NCI-H524 (cell line): ENCODE measurements around the gene CD40.
"Not testable (repeated sequence)": the region's sequence is repeated elsewhere in the genome, so short reads cannot be mapped to it uniquely, and the experiment has no call there.

Source experiments
- DNase-seq, 2 experiments: peaks; one replicate each; lab custom pipeline; 2025; lab: John Stamatoyannopoulos, UW

The CD40 gene

DNA sequence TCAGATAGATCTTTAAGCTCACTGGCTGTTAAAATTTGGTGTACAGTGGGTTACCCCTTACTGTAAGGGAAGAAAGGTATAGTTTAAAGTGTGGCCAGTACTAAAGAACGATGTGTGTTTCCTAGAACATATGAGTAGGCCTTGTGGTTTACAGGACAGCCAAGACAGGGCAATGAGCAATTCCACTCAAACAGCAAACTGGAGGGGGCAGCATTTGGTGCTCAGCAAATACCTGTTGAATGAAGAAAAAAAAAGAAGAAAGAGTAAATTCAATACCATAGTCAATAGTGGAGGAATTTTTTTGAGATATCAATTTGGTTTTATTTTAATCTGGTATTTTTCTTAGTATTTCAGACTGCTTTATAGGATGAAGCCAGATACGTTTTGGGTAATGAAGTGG lies 24.6 kb upstream of the CD40 start:
- no peak for DNase-seq

DNA sequence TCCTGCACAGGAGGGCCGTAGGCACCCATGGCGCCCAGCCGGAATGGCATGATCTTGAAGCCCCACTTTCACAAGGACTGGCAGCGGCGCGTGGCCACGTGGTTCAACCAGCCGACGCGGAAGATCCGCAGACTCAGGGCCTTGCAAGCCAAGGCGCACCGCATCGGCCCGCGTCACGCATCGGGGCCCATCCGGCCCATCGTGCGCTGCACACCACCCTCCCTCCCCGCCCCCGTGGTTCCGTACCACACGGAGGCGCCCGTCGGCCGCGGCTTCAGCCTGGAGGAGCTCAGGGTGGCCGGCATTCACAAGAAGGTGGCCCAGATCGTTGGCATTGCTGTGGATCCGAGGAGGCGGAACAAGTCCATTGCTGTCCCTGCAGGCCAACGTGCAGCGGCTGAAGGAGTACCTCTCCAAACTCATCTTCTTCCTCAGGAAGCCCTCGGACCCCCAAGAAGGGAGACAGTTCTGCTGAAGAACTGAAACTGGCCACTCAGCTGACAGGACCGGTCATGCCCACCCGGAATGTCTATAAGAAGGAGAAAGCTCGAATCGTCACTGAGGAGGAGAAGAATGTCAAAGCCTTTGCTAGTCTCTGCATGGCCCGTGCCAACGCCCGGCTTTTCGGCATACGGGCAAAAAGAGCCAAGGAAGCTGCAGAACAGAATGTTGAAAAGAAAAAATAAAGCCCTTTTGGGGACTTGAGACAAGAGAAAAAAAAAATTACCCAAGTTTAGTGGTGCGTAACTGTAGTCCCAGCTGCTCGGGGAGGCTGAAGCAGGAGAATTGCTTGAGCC lies 18.4 kb upstream of the CD40 start:
- peak in 1 of 2 experiments; percentile 14 for DNase-seq

DNA sequence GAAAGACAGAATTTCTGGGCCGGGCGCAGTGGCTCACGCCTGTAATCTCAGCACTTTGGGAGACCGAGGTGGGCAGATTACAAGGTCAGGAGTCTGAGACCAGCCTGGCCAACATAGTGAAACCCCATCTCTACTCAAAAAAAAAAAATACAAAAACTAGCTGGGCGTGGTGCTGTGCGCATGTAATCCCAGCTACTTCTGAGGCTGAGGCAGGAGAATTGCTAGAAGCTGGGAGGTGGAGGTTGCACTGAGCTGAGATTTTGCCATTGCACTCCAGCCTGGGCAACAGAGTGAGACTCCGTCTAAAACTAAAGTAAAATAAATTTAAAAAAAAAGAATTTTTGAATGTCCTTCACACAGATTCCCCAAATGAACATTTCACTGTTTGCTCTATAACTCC lies 17.7 kb upstream of the CD40 start:
- DNase-seq: not testable (repeated sequence)

DNA sequence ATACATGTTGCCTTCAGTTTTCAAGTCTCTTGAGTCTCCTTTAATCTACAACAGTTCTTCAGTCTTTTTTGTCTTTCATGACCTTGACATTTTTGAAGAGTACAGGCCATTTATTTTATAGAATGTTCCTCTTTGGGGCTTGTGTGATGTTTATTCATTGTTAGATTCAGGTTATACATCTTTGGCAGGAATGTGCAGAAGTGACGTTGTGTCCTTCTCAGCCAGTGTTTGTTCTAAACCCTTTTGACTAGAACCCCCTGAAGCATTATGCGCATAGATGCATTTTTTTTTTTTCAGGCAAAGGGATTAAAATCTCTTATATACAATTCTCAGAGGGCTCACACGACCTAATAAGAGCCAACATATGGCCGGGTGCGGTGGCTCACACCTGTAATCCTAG lies 17.1 kb upstream of the CD40 start:
- DNase-seq: no peak

DNA sequence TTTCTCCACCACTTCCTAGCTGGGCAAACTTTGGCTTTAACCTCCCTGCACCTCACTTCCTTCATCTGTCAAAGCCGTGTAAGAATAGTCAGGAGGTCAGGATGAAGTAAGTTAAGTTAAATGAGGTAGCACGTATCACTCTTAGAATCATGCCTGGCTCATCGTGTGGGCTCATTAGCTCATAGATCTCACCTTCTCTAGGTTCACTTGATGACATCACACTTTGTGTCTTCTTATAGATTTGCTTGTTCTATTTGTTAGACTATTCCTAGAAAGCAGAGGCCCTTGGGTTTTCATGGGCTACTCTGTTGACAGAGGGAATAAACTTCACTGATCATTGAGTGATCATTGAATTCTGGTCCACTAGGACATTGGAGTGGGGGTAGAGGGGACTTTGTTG lies 16.2 kb upstream of the CD40 start:
- no peak for DNase-seq

DNA sequence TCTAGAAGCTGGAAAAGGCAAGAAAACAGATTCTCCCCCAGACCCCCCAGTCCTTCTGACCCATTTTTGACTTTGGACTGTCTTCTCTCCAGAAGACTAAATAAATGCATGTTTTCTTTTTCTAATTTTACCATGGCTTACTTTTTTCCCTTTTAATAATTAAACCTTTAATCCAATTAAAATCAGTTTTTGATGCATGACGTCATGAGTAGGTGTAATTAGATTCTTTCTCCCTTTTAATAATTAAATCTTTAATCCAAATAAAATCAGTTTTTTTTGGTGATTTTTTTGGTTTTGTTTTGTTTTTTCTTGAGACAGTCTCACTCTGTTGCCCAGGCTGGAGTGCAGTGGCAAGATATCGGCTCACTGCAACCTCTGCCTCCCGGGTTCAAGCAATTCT lies 15.2 kb upstream of the CD40 start:
- DNase-seq: no peak

DNA sequence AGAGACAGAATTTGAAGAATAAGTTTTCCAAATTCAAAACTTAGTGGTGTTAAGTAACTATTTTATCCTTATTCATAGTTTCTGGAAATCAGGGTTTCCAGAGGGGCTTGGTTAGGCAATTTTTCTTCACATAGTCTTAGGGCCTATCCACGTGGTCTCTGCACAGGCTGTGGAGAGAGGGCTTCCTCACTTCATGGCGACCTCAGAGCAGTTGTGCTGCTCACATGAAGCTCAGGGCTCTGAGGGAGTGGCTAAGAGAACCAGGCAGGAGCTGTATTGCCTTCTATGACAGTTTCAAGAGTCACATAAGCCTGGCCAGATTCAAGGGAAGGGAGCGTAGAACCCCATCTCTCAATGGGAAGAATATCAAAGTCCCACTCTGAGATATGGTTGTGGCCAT lies 13.9 kb upstream of the CD40 start:
- DNase-seq: no peak

DNA sequence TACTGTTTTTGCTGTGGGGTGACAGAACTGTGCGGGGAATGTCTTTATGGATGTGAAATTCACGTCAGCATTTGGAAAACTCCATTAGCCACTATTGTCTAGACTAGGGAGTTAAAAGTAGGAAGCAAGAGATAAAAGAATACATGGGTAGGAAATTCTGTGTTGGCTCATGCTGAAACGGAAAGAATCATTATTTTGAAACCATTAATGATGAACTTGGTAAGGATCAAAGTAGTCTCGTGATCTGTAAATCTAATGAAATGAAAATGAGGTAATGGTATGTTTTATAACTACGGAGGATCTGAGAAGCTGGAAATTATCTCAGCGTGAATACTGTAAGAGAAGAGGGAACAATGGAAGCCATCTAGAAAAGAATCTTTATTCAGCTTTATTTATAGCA lies 11.1 kb upstream of the CD40 start:
- no peak for DNase-seq

DNA sequence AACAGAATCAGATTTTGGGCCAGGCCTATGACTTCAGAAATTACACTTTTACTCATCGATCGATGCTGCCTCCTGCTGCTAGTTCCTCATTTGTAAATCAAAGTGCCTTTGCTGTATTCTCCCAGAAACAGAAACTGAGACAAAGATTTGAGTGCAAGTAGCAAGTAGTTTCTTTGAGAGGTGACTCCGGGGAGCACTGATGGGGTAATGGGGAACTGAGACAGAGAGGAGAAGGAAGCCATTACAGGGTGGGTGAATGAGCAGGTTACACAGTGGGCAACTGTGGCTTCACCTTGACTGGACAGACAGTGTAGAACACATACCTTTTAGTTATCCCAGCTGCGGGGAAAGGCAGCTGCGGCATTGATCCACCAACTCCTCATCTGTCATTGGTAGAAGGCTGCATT lies 9.7 kb upstream of the CD40 start:
- DNase-seq: no peak

DNA sequence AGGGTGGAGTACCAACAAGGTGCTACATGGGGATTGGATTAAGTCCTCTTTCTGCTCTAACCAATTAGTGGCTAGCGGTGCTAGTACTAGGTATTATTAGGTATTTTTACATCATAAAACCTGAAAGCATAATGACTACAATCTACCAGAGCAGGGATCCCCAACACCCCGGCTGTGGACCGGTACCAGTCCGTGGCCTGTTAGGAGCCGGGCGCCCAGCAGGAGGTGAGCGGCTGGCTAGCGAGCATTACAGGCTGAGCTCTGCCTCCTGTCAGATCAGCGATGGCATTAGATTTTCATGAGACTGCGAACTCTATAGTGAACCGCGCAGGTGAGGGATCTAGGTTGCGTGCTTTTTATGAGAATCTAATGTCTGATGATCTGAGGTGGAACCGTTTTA lies 9.1 kb upstream of the CD40 start:
- no peak for DNase-seq

DNA sequence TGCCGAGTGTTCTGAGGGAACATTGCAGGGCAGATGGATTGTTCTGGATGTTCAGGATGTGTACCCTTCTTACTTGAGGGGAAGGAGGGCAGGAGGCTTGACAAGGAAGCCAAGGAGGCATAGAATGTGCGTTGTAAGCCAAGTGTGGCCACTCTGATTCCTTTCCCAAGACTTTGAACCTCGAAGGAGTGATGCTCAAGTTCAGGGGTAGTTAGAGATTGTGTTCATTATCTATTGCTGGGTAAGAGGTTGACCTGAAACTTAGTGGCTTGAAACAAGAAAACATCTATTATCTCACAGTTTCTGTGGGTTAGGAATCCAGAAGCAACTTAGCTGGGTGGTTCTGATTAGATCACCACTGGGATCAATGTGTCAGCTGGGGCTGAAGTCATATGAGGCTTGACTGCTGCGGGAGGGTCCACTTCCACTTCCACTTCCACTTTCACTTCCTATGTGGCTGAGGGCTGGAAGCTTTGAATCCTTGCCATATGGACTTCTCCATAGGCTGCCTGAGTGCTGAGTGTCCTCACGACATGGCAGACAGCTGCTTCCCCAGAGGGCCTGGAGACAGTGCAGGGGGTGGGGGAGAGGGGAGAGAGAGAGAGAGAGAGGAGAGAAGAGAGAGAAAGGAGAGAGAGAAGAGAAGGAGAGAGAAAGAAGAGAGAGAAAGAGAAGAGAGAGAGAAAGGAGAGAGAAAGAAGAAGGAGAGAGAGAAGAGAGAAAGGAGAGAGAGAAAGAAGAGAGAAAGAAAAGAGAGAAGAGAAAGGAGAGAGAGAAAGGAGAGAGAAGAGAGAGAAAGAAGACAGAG lies 6.9 kb upstream of the CD40 start:
- DNase-seq: peak; percentile 46 to 59

DNA sequence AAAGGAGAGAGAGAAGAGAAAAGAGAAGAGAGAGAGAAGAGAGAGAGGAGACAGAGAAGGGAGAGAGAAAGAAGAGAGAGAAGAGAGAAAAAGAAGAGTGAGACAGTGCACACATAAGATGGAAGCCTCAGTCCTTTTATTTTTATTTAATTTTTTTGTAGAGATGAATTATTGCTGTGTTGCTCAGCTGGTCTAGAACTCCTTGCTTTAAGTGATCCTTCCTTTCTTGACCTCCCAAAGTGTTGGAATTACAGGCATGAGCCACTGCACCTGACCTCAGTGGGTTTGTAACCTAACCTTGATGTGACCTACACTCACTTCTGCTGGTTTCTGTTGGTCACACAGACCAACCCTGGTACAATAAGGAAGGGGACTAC lies 6.3 kb upstream of the CD40 start:
- DNase-seq: no peak

DNA sequence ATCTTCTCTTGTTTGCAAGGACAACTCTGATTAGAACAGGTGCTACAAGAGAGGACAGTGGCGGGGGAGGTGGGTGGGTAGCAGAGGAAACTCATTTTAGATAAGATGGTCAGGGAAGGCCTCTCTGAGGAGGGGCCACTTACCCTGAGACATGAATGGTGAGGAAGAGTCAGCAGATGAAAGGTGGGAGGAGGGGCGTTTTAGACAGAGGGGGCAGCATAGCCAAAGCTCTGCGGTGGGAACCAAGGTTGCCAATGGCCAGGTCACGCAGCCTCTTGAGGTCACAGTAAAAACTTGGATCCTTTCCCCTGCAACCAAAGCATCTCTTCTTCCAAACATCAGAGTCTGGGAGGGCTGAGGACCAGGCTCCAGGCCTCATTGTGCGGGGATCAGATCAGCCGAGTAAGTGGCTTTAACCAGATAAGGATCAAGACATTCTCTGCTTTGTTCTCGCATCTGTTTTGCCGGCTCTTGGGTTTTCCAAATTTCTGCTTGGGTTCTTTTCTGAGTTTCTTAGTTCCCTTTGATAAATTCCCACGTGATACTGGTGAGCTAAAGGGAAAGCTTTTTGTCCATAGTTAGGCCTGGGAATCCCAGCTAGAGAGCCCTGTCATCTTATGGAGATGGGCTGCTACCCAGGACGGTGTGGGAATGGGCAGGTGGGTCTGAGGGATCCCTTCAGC lies 5.5 kb upstream of the CD40 start:
- DNase-seq: no peak

DNA sequence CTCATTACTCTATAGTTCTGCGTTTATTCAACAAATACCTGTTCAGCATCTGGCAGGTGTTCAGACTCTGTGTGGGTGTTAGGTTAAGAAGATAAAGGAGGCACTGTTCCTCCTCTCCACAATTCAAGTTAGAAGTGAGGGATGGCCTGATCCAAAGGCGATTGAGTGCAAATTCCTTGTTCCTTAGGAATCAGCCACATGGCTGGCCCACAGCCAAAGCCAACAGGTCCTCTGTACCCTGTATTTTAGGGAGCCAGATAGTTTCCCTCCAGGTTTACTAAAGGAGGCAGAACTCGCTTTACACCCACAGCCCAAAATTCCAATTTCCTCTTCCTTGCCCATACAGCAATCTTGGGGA lies 5.0 kb upstream of the CD40 start:
- DNase-seq: no peak

DNA sequence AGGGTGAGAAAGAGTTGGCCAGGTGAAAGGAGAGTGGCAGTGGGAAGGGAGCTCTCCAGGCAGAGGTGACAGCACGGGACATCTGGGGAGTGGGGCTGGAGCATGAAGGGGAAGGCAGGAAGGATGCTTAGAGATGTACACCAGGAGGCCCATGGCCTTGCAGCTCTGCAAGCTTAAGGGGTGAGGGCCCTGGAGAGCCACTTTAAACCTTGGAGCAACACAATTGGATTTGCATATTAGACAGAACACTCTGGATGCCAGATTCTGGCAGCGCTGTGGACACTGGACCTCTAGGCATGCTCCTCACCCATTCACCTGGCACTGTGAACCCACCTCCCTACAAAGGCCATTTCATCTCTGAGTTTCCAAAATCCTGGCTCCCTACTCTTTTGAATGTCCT lies 3.7 kb upstream of the CD40 start:
- DNase-seq: no peak

DNA sequence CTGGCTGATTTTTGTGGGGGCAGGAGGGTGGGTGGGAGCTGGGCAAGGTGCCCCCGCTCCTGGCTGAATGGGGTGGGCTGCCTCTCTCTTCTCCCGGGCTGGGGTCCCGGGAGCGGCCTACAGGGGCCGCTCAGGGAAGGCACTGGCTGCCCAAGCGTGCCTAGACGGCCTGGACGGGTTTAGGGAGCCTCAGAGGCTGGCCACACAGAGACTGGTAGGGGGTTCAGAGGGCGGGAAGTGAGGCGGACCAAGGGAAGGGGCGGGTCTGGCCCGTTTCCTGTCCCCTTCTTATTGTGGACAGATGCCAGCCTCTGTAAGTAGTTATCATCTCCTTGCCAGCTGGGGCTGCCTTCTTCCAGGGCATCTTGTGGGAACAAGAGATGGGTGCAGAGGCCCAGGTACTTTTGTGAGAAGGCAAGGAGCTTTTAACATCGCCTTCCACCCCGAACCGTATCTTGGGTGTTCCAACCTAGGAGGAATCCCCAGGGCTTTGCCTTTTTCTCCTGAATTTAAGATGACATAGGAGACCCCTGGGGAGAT lies 437 bp downstream of the CD40 start:
- peak in 1 of 2 experiments; percentile 38 for DNase-seq

DNA sequence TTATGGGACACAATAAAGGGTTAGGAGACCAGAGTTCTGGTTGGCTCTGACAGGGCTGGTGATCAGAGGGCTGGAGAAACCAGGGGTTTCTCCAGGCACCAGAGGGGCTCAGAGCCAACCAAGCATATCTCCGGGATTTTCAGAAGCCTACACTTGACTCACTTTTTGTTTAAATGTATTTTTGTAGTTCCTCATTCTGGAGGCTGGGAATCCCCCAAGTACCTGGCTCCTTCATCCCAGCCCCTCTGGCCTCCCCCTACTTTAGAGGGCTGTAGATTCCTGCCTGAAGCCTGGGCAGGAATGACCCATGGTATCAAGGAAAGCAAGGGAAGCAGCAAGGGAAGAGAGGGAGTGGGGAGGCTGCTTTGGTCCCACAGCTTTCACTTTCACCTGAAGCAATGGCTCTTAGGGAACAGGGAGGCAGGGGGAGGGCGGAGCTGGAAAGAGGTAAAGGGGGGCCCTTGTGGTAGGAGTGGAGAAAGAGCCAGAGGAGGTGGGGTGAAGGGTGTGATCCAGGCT lies 973 bp downstream of the CD40 start:
- DNase-seq: no peak

DNA sequence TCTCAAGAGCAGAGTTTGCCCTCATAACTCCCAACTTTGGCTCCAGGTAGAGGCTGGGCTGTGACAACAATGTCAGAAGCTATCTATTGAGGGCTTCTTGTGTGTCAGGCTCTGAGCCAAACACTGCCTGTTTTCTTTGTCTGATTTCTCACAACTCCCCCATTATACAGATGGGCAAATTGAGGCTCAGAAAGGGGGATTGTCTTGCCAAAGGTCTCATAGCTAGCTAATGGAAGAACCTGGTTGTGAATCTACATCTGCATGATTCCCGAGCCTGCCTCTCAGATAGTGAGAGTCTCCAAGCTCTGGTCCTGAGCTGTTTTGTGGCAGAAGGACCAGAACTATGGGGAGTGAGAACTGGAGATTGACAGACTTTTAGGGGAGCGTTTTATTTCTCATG lies 1.4 kb downstream of the CD40 start:
- no peak for DNase-seq

DNA sequence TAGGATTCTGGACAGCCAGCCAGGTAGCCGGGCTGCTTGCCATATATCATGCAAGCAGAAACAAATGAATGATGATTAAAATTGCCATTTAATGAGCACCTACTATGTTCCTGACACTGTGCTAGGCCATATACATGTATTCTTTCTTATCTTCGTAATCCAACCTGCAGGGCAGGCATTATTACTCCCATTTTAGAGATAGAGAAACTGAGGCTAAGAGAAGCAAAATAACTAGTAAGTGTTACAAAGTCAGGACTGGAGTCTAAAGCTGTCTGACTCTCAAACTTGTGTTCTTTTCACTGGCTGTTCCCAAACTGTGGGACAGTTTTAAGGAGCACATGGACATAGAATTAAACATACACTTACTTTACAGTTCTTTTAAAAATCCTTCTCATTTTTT lies 2.0 kb downstream of the CD40 start:
- DNase-seq: no peak

DNA sequence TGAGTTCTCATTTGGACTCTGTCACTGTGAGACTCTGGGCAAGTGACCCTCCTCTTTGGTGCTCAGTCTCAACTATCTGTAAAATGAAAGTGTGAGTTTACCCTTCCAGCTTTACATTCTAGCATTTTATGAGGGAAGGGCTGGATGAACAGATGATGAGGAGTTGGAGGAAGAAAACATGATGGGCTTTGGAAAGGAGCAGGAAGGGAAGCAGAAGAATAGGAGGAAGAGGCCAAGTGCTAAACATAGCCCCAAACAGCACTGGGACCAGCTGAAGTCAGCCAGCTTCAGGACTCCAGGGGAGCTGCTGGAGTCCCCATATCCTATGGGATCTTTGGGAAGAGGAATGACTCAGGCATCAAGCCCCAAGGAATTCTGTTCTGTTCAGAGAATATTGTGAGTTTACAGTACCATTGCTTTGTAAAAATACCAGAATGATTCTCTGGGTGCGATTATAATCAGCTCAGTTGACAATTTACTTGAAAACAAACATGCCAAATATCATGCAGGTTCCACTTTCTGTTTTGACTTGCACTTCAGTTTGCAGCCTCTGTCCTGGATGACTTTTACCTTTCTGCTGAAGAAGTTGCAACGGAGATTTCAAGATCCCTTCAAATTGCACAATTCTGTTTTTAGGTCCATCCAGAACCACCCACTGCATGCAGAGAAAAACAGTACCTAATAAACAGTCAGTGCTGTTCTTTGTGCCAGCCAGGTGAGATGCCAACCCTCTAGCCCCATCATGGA lies 3.2 kb downstream of the CD40 start:
- DNase-seq: no peak

DNA sequence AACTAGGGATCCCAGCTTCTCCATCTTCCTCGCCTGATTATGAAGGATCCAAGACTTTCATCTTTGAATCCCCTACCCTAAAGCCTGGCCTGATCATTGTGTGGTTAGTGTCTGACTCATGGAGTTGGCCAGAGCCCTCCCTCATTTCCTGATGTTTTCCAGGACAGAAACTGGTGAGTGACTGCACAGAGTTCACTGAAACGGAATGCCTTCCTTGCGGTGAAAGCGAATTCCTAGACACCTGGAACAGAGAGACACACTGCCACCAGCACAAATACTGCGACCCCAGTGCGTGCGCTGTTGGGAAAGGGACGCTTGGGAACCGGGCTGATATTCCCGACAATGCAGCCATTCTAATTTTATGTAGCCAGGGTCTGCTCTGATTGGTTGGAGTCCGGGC lies 4.0 kb downstream of the CD40 start:
- DNase-seq: no peak
